AML-193 (cell line): ENCODE measurements around the gene CUL4B.
"Not testable (repeated sequence)": the region's sequence is repeated elsewhere in the genome, so short reads cannot be mapped to it uniquely, and the experiment has no call there.

Source experiments
- DNase-seq, 2 experiments: peaks; one replicate each; lab custom pipeline; 2025; lab: John Stamatoyannopoulos, UW

CUL4B gene

DNA sequence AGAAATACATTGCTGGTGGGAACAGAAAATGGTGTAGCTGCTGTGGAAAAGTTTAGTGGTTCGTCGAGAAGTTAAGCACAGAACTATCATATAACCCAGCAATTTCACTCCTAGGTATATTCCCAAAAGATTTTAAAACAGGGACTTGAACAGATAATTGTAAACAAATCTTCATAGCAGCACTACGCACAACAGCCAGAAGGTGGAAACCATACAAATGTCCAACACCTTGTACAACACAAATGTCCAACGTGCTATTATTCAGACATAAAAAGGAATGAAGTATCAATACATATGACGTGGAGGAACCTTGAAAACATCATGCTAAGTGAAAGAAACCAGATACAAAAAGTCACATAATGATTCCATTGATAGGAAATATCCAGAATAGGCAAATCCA is 37.9 kb downstream of the CUL4B start:
- no peak for DNase-seq

GRCh38 chrX:120517936-120518335 is 42.8 kb downstream of the CUL4B start:
- DNase-seq = no peak

GRCh38 chrX:120514236-120514635 is 46.5 kb downstream of the CUL4B start:
- DNase-seq = peak; percentile 28 to 30

GRCh38 chrX:120512627-120513026 is 48.1 kb downstream of the CUL4B start:
- no peak for DNase-seq

GRCh38 chrX:120512222-120512621 is 48.5 kb downstream of the CUL4B start:
- no peak for DNase-seq

GRCh38 chrX:120504569-120504968 is 56.2 kb downstream of the CUL4B start:
- DNase-seq = no peak

- DNase-seq = no peak
Measured at GRCh38 chrX:120499301-120500072, 61.3 kb downstream of the CUL4B start.

DNA sequence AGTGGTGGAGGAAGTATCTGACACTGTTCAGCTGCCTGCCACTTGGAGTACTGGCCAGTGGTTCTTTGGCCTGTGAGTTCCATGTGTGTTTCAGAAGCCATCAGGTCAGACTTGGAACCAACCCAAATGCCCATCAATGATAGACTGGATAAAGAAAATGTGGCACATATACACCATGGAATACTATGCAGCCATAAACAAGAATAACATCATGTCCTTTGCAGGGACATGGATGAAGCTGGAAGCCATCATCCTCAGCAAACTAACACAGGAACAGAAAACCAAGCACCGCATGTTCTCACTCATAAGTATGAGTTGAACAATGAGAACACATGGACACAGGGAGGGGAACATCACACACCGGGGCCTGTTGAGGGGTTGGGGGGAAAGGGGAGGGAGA is 70.6 kb downstream of the CUL4B start:
- DNase-seq = not testable (repeated sequence)

GRCh38 chrX:120486786-120487185 is 74.0 kb downstream of the CUL4B start:
- DNase-seq = no peak

- peak; percentile 79 to 80 for DNase-seq
Measured at GRCh38 chrX:120485638-120486520, 74.9 kb downstream of the CUL4B start.

- DNase-seq = peak; percentile 46 to 62
Measured at GRCh38 chrX:120485315-120485637, 75.5 kb downstream of the CUL4B start.

- no peak for DNase-seq
Measured at GRCh38 chrX:120477453-120477852, 83.3 kb downstream of the CUL4B start.

GRCh38 chrX:120476714-120477113 is 84.0 kb downstream of the CUL4B start:
- DNase-seq = no peak

DNA sequence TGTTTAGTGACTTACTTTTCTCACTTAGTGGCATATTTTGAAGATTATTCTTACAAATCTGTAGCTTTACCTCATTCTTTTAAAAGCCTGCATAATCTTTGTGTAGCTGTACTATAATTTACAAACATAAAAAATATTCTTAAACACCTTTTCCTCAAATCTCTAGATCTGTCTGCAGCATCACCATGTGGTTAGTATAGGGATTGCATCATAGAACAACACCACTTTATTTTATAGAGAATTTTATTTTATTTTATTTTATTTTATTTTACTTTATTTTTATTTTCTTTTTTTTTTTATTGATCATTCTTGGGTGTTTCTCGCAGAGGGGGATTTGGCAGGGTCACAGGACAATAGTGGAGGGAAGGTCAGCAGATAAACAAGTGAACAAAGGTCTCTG is 85.3 kb downstream of the CUL4B start:
- DNase-seq = peak; percentile 16 to 30
